Mesenteric fat pad (tissue), 1 donor: ENCODE results near the gene MCTP2. TPM values are rescaled to one million over a fixed set of nuclear protein-coding genes. Genes with fewer than 3 reads are reported as not detected.
"Not testable (repeated sequence)": the region's sequence is repeated elsewhere in the genome, so short reads cannot be mapped to it uniquely, and the experiment has no call there.

Source experiments
- DNase-seq: peaks from one replicate; pipeline ENCODE4 v3.0.0-alpha.2; 2020; ENCODE audit warnings: low spot score
- total RNA-seq: library from RNA; stranded (reverse); fragmentation: NEBNext Ultra II Directional; extraction: Animal tissue kit (Norgen Biotek cat#: 25700); gene quantifications from one replicate; pipeline ENCODE4 v1.2.1, GENCODE V29; 2021
- donor health status: DM: yes; HTN: yes; CAD: no.

Gene MCTP2
- total RNA-seq, 1 donor from 2014 or later: 11.0 TPM

DNA sequence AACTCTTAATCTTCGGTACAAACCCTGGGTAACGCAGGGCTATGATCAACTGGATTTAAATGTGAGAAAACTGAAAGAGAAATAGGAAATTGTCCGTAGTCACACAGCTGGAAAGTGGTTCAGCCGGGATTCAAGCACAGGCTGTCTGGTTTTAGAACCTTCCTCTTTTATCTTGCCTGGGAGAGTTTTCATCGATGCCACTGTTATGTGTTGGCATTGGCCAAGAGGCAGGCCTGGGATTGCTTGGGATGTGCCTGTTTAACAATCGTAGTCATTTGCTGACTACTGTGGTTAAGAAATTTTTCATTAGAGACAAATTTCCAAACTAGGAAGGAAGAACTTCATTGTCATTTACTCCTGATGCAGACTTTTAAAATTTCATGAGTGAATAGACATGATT is 4.3 kb downstream of the MCTP2 start:
- DNase-seq: no peak

DNA sequence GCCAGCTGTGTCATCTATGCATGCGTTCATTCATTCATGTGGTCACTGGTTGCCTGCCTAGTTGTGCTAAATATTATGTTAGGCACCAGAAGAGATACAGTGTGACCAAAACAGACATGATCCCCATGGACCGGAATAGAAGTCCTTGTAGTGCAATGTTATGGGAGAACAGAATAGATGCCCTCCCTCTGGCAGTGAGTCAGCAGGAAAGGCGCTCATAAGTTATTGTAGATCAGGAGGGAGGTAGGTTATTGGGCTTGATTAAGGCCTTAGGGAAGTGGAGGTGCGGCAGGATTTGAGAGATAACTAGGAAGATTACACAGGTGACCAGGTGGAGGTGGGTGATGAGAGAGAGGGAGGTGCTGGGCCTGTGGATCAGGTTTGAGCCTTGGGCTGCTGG is 5.2 kb downstream of the MCTP2 start:
- DNase-seq: no peak

DNA sequence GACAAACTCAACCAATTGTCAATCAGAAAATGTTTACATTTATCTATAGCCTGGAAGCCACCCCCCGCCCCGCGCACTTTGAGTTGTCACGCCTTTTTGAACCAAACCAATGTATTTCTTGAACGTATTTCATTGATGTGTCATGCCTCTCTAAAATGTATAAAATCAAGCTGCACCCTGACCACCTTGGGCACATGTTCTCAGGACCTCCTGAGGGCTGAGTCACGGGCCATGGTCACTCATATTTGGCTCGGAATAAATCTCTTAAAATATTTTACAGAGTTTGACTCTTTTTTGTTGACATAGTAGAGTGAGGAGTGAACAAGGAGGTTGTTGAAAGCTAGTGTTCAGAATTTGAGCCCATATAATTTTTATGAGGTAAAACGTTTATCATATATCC is 6.5 kb downstream of the MCTP2 start:
- DNase-seq: no peak

DNA sequence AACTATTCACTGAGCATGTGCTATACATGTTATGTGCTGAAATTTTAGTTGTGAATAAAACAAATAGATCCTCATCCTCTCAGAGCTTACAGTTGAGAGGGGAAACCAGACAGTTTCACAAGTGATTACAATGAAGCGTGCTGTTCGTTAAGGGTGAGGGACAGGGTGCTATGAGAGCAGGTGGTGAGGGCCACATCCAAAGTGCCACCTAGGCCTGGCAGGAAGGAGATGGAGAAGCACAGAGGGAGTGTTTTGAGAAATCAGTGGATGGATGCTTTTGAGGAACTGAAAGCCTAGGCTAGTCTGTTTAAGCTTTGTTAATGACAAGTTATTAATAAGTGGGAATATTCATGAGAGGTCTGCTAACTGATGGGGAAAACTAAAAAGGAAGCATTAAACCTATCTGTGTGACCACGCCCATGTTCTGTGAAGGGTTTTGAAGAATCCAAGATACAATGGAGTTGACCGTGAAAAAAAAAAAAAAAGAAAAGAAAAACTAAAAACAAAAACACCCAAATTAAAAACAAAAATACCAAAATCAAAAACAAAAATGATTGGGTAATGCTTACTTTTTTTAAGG is 7.3 kb downstream of the MCTP2 start:
- DNase-seq: no peak

DNA sequence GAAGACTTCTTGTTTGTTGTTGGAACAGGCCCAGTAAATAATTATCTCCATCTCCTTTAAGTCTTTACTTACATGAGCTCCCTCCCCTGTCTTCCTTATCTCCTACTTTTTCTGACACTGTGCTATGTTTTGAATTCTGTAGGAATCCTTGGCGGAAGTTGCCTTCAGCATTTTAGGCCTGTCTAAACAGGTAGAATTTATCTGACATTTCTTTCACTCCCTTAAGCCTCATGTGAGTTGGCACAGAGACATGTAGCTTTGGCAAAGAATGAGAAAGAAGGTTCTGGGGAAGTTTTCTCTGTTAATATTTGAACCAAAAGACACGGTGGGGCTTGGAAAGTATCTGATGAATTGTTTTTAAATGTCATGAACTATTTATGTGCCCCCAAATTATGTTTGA is 8.1 kb downstream of the MCTP2 start:
- no peak for DNase-seq

DNA sequence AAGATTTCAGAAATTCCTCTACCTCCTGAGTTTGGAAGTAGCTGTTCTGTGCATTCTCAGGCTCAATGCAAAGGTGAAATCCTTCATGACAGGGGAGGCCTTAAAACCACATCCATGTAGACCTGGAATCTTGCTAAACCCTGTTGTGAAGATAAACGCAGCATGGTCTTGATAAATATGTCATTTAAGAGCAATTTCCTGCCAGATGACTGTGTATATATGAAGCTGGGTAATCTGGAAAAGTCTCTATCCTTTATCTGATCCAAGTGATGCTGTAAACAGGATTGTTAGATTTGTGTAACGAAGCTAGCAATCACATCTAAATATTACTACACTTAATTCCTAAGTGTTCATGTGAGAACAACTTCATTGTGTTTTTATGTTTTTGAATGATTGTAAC is 9.1 kb downstream of the MCTP2 start:
- no peak for DNase-seq

DNA sequence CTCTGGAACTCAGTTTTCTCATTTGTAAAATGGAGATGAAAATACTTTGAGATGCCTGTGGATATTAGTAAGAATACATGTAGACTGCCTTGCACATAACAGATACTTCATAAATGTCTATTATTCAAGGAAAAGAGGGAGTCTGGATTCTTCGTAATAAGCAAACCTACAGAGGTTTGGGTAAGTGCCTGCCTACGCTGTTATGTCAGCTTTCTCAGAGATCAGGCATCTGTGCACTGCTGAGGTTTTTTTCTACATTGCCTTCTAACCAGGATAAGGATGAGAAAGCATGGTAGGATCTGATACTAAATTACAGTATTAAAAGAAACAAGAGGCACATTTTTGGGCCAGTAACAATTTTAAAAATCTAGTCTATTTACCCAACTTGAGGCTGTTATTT is 10.9 kb downstream of the MCTP2 start:
- no peak for DNase-seq

DNA sequence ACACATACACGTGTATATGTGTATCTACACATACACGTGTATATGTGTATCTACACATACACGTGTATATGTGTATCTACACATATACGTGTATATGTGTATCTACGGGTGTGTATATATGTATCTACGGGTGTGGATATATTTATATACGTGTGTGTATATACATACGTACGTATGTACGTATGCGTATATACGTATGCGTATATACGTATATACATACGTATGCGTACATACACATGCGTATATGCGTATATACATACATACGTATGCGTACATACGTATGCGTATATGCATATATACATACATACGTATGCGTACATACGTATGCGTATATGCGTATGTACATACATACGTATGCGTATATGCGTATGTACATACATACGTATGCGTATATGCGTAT is 11.6 kb downstream of the MCTP2 start:
- DNase-seq: not testable (repeated sequence)

DNA sequence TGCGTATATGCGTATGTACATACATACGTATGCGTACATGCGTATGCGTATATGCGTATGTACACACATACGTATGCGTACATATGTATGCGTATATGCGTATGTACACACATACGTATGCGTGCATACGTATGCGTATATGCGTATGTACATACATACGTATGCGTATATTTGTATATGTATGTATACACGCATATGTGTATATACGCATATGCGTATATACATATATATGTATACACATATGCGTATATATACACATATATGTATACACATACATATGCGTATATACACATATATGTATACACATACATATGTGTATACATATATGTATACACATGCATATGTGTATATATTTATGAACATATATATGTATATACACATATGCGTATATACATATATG is 12.1 kb downstream of the MCTP2 start:
- DNase-seq: no peak

DNA sequence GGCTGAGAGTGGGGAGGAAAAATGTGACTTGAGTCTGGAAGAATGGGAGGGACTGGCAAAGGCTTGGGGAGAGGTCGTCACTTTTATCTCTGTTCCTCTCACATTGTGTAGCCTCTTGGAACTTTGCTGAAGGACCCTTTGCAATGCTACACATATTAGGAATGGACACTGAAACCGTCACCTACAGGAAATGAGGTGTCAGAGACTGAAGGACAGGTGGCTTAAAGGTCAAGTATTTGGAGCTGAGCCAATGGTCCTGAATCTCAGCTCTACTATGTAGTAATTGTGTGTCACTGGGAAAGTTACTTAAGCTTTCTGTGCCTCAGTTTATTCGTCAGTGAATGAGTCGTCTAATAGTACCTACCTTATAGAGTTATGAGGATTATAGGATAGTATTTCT is 14.7 kb downstream of the MCTP2 start:
- no peak for DNase-seq

DNA sequence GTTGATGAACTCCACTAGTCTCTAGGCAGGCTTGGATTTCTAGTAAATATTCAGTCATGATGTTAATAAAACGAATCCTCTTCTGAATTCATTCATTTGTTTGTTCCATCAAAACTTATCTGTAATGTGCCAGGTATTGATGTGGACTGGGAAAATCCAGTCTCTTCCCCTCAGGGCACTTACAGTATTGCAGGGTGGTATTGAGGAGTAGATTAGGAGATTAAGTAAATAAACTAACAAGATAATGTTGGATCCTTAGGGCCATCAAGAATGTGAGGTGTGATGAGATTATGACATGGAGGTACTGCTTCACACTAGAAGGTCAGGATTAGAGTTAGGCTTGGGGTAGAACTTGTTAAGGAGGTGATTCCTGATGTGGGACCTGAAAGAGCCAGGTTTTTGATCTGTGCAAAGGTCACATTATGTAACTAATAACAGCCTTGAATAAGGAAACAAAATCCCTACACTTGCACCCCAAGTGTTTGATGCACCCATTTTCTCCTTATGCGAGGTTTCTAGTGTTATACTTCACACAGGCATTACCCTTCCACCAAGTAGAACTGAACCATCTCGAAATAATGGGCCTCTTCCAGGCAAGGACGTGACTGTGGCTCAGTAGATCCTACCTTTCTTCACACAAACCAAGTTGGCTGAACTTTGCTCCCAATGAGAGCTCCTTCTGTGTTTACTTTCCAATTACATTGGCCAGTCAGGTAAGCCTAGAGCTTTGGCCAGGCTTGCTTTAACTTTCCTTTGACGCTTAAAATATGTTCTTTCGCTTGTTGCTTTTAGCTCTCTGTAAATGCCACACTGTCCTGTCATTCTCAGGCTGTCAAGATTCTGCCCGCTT is 16.7 kb downstream of the MCTP2 start:
- no peak for DNase-seq

DNA sequence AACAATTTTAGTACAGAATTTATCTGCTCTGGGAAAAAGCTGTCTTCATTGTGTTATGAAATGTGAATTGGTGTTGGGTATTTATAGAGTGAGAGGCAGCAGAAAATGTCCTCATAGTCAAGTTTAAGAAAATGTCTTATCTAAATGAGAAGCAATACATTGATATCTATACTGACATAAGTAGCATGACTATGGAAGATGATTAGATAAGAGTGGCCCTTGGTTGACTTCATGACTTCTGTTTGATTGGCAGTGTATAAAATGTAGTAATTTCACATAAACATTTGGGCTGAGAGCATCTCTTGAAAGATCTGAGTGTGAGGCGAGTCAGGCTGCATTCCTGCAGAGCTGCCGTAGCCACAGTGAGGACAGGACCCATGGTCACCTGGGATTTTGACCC is 19.4 kb downstream of the MCTP2 start:
- DNase-seq: no peak

DNA sequence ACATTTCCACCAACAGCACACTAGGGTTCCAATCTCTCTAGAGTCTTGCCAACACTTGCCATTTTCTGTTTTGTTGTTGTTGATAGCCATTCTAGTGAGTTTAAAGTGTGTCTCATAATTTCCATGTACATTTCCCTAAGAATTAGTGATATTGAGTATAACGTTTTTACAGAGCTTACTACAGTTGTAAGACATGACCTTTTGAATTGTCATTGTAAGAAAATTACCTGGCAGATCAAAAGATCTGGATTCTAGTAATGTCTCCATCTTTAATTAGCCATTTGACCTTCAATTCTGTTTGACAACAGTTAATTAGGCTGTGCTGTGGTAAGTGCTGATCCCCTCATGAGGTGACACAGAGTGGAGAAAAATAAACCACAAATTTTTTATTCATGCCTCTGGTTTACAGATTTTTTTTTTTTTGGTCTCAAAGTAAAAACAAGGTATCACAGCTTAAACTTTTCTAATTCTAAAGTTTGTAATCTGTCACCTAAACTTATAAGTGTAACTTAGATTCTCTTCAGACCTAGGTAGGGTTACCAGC is 20.9 kb downstream of the MCTP2 start:
- no peak for DNase-seq

DNA sequence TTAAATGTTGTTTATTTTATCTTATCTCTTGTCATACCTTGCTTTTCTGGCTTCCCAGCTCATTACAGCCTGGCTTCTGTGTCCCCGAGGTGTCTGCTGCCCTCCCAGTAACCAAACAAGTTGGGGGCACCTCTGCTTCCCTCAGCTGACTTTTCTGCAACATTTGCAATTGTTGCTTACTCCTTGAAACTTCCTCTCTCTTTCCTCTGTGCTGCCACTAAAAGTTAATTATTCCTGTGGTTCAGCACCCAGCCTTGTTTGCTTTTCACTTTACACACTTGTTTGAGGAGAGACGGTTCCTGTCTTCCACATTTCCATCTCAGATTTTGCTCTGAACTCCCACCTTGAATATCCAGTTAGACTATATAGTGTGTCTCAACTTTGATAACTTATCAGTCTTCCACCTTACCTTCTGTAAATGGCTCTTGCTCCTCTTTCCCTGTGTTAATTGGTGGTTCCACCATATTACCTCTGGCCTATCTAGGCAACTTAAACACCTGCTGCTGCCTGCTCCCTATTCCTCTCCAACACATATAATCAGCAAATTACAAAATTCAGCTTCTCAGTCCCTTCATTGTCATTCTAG is 21.6 kb downstream of the MCTP2 start:
- DNase-seq: no peak

DNA sequence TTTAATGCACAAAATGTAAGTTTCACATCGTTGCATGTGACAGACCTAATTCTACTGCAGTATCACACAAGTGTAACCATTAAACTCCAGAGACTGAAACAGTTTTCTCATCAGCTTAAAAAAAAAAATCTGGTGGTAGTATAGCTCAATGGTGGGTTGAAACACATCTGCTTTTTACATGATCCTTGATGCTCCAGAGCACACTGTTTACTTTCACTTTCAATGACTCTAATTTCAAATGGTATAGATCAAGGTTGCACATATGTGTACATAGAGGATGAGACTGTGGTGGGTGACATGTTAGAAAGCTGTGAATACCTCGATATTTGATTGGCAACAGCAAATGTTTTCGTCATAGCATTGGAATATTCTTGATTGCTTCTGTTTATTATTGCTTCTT is 22.4 kb downstream of the MCTP2 start:
- no peak for DNase-seq

DNA sequence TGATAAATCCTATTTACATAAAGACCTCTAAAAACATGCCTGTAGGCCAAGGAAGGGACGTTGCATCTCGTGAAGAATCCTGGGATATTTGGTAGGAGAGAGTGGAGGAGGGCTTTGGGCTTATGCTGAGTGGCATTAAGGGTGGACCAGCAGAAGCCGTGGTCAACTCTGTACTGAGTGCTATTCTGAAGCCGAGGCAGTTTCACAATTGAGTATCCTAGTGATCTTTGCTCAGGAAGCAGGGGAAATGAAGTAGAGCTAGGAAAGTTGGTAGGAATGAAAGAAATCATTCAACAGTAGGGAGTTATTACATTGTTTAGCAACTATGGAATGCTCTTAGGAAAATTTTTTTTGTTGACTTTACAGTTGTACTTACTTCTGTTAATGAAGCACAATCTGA is 24.2 kb downstream of the MCTP2 start:
- no peak for DNase-seq

DNA sequence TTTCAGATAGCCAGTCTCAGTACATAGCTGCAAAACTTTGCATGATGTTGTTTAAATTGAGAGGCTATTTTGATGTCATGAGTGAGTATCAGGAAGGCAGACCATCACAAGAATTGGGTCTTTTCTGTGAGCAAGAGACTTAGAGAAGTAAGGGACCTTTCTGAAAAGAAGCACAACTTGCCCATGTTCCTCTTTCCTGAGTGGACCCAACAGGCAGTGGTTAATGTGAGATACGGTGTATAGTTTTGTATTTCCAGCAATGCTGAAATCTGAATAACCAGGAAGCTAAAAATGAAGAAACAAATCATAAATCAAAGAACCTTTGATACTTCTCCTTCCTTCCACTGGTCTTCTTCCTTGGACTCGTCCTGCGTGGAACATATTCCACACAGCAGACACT is 25.1 kb downstream of the MCTP2 start:
- no peak for DNase-seq

DNA sequence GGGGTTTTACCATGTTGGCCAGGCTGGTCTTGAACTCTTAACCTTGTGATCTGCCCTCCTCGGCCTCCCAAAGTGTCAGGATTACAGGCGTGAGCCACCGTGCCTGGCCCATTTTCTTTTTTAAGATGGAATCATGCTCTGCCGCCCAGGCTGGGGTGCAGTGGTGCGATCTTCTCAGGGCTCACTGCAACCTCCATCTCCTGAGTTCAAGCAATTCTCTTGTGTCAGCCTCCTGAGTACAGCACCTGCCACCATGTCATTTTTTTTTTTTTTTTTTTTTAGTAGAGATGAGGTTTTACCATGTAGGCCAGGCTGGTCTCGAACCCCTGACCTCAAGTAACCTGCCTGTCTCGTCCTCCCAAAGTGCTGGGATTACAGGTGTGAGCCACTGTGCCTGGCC is 26.4 kb downstream of the MCTP2 start:
- DNase-seq: not testable (repeated sequence)

DNA sequence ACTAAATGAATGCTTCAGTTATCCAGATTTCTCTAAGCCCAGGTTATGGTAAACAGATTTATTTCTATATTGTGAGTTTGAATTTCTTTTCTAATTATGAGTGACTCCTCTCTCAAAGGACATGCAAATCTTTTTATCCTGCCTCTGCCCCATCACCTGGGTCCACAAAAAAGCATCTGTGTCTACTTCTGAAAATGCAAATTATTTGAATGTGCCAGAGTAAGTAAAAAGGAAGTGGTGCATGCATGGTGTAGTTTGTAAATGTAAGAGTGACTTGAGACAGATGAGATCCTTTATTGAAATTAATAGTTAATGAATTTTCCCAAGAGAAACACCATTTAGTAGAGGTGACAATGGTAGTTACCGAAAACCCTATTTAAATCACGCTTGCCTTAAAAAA is 26.9 kb downstream of the MCTP2 start:
- DNase-seq: no peak

DNA sequence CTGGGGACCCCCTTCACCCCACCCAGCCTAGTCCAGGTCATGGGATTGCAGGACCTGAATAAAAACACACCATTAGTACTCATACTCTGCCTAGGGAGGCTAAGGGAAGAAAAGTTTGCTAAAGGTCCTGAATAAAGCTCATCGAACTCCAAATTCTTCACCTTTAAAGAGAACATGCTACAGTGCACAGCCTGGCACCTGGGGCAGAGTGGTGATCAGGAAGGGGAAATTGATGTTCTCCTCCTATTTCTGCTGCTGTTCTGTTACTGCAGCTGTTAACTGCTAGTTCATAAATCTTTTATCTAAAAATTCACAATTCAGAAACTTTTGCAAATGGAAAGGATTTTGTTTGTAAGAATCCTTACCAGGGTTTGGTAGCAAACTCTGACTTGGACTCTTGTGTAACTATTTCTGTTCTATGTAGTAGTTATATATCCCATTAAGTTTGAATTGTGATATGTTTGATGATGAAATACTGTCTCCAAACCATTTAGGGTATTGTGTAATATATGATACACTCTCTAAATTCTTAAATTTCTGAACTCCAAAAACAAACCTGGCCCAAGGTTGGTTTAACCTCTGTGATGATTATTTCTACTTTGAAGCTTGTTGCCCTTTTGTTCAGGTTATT is 27.9 kb downstream of the MCTP2 start:
- no peak for DNase-seq

DNA sequence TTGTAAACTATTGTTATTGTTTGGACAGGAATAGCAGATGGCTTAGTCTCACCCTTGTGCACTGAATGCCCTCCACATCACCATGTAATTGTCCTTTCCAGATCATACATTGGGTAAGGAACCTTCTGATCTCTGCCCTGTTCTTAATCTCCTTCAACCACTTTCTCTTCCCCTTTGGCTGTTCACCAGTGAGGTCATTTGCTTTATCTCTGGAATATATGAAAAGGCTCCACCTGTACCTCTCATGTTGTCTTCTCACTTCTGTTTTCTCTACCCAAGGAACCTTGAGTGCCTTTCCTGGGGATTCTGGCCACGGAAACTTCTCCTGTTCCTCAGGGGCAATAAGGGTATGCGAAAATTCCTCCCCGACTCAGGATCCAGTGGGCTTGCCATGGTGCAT is 28.5 kb downstream of the MCTP2 start:
- DNase-seq: no peak

DNA sequence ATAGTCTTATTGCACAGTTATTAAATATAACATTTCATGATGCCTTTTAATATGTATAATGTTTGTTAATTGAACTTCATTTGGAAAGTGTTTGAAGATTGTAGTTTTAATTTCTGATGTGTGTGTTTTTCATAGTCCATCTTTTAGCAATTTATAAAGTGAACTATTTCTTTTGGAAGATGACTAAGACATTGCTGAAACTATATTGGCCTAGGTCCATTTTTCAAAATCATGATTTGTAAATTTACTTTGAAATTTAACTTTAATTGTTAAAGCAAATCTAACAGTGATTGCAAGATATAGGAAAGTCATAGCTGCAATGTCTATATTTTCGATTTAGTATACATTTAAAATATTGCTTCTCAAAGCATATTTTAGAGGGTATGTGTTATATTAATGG is 30.8 kb downstream of the MCTP2 start:
- no peak for DNase-seq
